ENCODE data around the gene ZNF468. TPM values are rescaled to one million over a fixed set of nuclear protein-coding genes. Genes with fewer than 3 reads are reported as not detected.
"Not testable (repeated sequence)": the region's sequence is repeated elsewhere in the genome, so short reads cannot be mapped to it uniquely, and the experiment has no call there.

Gene ZNF468
- total RNA-seq, 2 donors from 2014 or later, result 7.1 to 13.8 TPM

- Histone ChIP-seq H3K27ac (no peak overlapping the region), H3K4me1 (no peaks in the 10 kb centered on the region), H3K9me3 (no peaks in the 10 kb centered on the region), H3K4me3 (no peak overlapping the region), H3K27me3 (no peaks in the 10 kb centered on the region), H3K36me3 (no peaks in the 10 kb centered on the region)
- no peak for TF ChIP-seq CTCF (IDR thresholded peaks at IDR 0.05)
- DNase-seq (ENCODE audit: low spot score), result no peak
These were observed 14.0 kb upstream of the ZNF468 start for GRCh38 chr19:52871466-52871865.

- not testable (repeated sequence) for H3K9me3 ChIP-seq; H3K27me3 ChIP-seq; H3K27ac ChIP-seq; H3K4me3 ChIP-seq; H3K4me1 ChIP-seq; H3K36me3 ChIP-seq; DNase-seq (ENCODE audit: low spot score)
These were observed 10.6 kb upstream of the ZNF468 start for GRCh38 chr19:52868031-52868430.

GRCh38 chr19:52856540-52857377 is 660 bp downstream of the ZNF468 start:
- not testable (repeated sequence) for H3K4me1 ChIP-seq; DNase-seq (ENCODE audit: low spot score); H3K9me3 ChIP-seq; H3K27me3 ChIP-seq
- peak overlapping the region; percentile 11 to 31 for H3K27ac ChIP-seq
- H3K36me3 ChIP-seq, result peaks cover 18% of the 10 kb centered on the region
- peak overlapping the region; percentile 66 to 69 for H3K4me3 ChIP-seq

- not testable (repeated sequence) for H3K27ac ChIP-seq; H3K4me3 ChIP-seq; H3K4me1 ChIP-seq; H3K27me3 ChIP-seq; DNase-seq (ENCODE audit: low spot score)
- H3K9me3 ChIP-seq, result peaks cover 0 to 13% of the 10 kb centered on the region in 2 donors
- peaks cover 74% of the 10 kb centered on the region for H3K36me3 ChIP-seq
These were observed 10.1 kb downstream of the ZNF468 start for GRCh38 chr19:52847352-52847751.

GRCh38 chr19:52840825-52841465 is 16.5 kb downstream of the ZNF468 start:
- H3K36me3 ChIP-seq, result peaks cover 62% of the 10 kb centered on the region
- H3K4me3 ChIP-seq; H3K27me3 ChIP-seq; DNase-seq (ENCODE audit: low spot score); H3K27ac ChIP-seq; H3K4me1 ChIP-seq: not testable (repeated sequence)
- peaks cover 14 to 64% of the 10 kb centered on the region in 2 donors for H3K9me3 ChIP-seq

GRCh38 chr19:52834289-52834688 is 23.1 kb downstream of the ZNF468 start:
- not testable (repeated sequence) for H3K4me3 ChIP-seq; H3K27ac ChIP-seq; DNase-seq (ENCODE audit: low spot score); H3K4me1 ChIP-seq; H3K36me3 ChIP-seq; H3K27me3 ChIP-seq
- H3K9me3 ChIP-seq, result peaks cover 0 to 20% of the 10 kb centered on the region in 2 donors

GRCh38 chr19:52833541-52833940 is 23.9 kb downstream of the ZNF468 start:
- H3K4me1 ChIP-seq; H3K36me3 ChIP-seq; H3K27me3 ChIP-seq; H3K27ac ChIP-seq; DNase-seq (ENCODE audit: low spot score); H3K4me3 ChIP-seq: not testable (repeated sequence)
- H3K9me3 ChIP-seq, result peaks cover 0 to 12% of the 10 kb centered on the region in 2 donors

GRCh38 chr19:52829866-52830265 is 27.6 kb downstream of the ZNF468 start:
- not testable (repeated sequence) for H3K27ac ChIP-seq, H3K36me3 ChIP-seq

GRCh38 chr19:52825765-52826164 is 31.7 kb downstream of the ZNF468 start:
- no peak overlapping the region for H3K4me3 ChIP-seq
- no peak for TF ChIP-seq CTCF (IDR thresholded peaks at IDR 0.05)
- no peaks in the 10 kb centered on the region for H3K36me3 ChIP-seq
- no peaks in the 10 kb centered on the region for H3K9me3 ChIP-seq
- H3K27me3 ChIP-seq, result no peaks in the 10 kb centered on the region
- no peaks in the 10 kb centered on the region for H3K4me1 ChIP-seq
- H3K27ac ChIP-seq, result no peak overlapping the region
- DNase-seq (ENCODE audit: low spot score), result no peak

More at GRCh38 chr19:52829866-52830265, 27.6 kb downstream of the ZNF468 start:
- H3K4me1 ChIP-seq; DNase-seq (ENCODE audit: low spot score); H3K4me3 ChIP-seq; H3K9me3 ChIP-seq; H3K27me3 ChIP-seq: not testable (repeated sequence)

All from right atrium auricular region (tissue), 2 donors.